Thoracic aorta (tissue), 2 donors: ENCODE data around the gene CLASP1. TPM values are rescaled to one million over a fixed set of nuclear protein-coding genes. Genes with fewer than 3 reads are reported as not detected.
"Not testable (repeated sequence)": the region's sequence is repeated elsewhere in the genome, so short reads cannot be mapped to it uniquely, and the experiment has no call there.

Experiments
- ATAC-seq: fragments of 150-250 bp; one replicate; pipeline ENCODE4 v1.8.0; 2017; ENCODE audit warnings: low read depth; ENCODE audit not compliant: insufficient number of reproducible peaks, low FRiP score
- DNase-seq: peaks from one replicate; pipeline ENCODE4 v3.0.0-alpha.2; 2020; ENCODE audit warnings: low spot score
- H3K27ac ChIP-seq, 2 donors: fragments of 200-600 bp; sonication (generic); 1 replicate in 1 of 2; 2 replicates in 1 of 2; pipeline ENCODE4 v1.5.1; 2016; ENCODE audit warnings: mild to moderate bottlenecking in 2 of 2, moderate library complexity in 2 of 2
- H3K27me3 ChIP-seq: fragments of 200-600 bp; sonication (generic); replicated peaks from 2 replicates; pipeline ENCODE4 v1.6.0; 2016; ENCODE audit warnings: mild to moderate bottlenecking; ENCODE audit not compliant: insufficient read depth
- H3K36me3 ChIP-seq: fragments of 200-600 bp; sonication (generic); one replicate; pipeline ENCODE4 v1.5.1; 2016
- H3K4me1 ChIP-seq, 2 donors: fragments of 200-600 bp; sonication (generic); 1 replicate in 1 of 2; 2 replicates in 1 of 2; pipeline versions ENCODE4 v1.5.1 to v1.6.0; 2016; ENCODE audit warnings: low read depth in 2 of 2, mild to moderate bottlenecking in 1 of 2; ENCODE audit not compliant: control insufficient read depth in 1 of 2
- H3K4me3 ChIP-seq: fragments of 200-600 bp; sonication (generic); 2 replicates; pipeline ENCODE4 v1.5.1; 2016; ENCODE audit warnings: mild to moderate bottlenecking
- H3K9me3 ChIP-seq: fragments of 200-600 bp; sonication (generic); 2 replicates; pipeline ENCODE4 v1.5.1; 2016
- CTCF ChIP-seq: fragments of 200-600 bp; sonication (generic); IDR thresholded peaks from one replicate; pipeline ENCODE4 v1.5.1; 2019; ENCODE audit warnings: antibody characterized with exemption
- total RNA-seq, 2 donors: library from RNA; depleted of rRNA; stranded (reverse); fragments of >200 nt; gene quantifications; one replicate each; pipeline versions ENCODE4 v1.1.0 to v1.2.3, GENCODE V29; 2016

Gene CLASP1
- total RNA-seq, 2 donors from 2014 or later, result 69.7 to 113 TPM

GRCh38 chr2:121304941-121305340, 344.3 kb downstream of the CLASP1 start:
- ATAC-seq, result no peak
- no peaks in the 10 kb centered on the region for H3K36me3 ChIP-seq
- no peaks in the 10 kb centered on the region for H3K4me1 ChIP-seq
- no peak overlapping the region for H3K4me3 ChIP-seq
- H3K9me3 ChIP-seq, result no peaks in the 10 kb centered on the region
- H3K27ac ChIP-seq, result no peak overlapping the region
- no peak for DNase-seq
- no peaks in the 10 kb centered on the region for H3K27me3 ChIP-seq
- TF ChIP-seq CTCF, result no peak

GRCh38 chr2:121303531-121304263, 345.6 kb downstream of the CLASP1 start:
- DNase-seq, result no peak
- Histone ChIP-seq H3K4me1 (no peaks in the 10 kb centered on the region), H3K4me3 (no peak overlapping the region), H3K9me3 (no peaks in the 10 kb centered on the region), H3K27ac (no peak overlapping the region), H3K27me3 (no peaks in the 10 kb centered on the region), H3K36me3 (no peaks in the 10 kb centered on the region)
- no peak for TF ChIP-seq CTCF
- no peak for ATAC-seq

- not testable (repeated sequence) for H3K27me3 ChIP-seq, ATAC-seq, H3K9me3 ChIP-seq, H3K27ac ChIP-seq, H3K4me1 ChIP-seq, DNase-seq, H3K4me3 ChIP-seq, H3K36me3 ChIP-seq
Observed at GRCh38 chr2:121301190-121301589, 348.1 kb downstream of the CLASP1 start.

- no peaks in the 10 kb centered on the region for H3K4me1 ChIP-seq
- H3K27ac ChIP-seq, result no peak overlapping the region
- no peak for TF ChIP-seq CTCF
- H3K4me3 ChIP-seq, result no peak overlapping the region
- no peaks in the 10 kb centered on the region for H3K36me3 ChIP-seq
- DNase-seq (no peak), ATAC-seq (no peak)
- H3K9me3 ChIP-seq, result no peaks in the 10 kb centered on the region
- H3K27me3 ChIP-seq, result no peaks in the 10 kb centered on the region
Observed at GRCh38 chr2:121298476-121298875, 350.8 kb downstream of the CLASP1 start.

GRCh38 chr2:121297866-121298265, 351.4 kb downstream of the CLASP1 start:
- not testable (repeated sequence) for H3K9me3 ChIP-seq, H3K4me1 ChIP-seq, H3K36me3 ChIP-seq, H3K4me3 ChIP-seq, DNase-seq, H3K27ac ChIP-seq, H3K27me3 ChIP-seq, ATAC-seq

- no peak overlapping the region for H3K4me3 ChIP-seq
- ATAC-seq, result no peak
- H3K27me3 ChIP-seq, result no peaks in the 10 kb centered on the region
- TF ChIP-seq CTCF, result peak; percentile 35
- no peak for DNase-seq
- no peak overlapping the region for H3K27ac ChIP-seq
- H3K36me3 ChIP-seq, result no peaks in the 10 kb centered on the region
- no peaks in the 10 kb centered on the region for H3K4me1 ChIP-seq
- H3K9me3 ChIP-seq, result no peaks in the 10 kb centered on the region
Observed at GRCh38 chr2:121297217-121297830, 351.9 kb downstream of the CLASP1 start.
